ENCODE results near the gene SLC9A7.

The SLC9A7 gene

DNA sequence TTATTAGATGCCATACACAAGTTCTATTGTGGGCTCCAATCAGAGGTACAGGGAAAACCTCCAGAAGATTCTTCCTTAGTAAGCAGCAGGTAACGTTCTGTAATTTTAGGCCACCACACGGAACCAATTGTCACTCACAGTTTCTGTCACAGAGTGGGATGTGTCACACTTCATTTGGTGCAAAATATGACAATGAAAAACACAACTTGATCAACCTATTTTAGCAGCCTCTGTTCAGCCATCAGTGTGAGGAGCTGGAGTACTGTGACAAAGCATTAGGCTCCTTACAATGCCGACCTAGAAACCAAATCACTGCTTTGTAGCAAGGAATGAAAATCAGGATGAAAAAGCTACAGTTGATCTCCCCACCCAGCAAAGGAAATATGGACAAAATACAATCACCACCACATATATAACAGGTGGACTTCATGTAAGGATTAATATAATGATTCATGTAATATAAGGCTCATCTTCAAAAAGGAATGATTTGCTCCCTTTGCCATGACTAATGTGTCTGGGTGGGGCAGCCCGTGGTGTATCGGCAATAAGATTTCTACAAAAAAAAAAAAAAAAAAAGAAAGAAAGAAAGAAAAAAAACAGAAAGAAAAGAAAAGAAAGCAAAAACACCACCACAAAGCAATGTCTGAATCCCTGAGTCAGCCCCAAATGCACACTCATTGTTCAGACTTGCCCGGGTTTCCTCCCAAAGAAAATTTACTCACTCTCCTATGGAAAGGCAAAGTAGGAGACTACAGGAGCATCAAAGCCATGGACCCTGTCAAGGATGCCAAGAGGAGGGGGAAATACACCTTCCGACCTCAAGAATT is 36.0 kb downstream of the SLC9A7 start:
- DNase-seq (ENCODE audit: low read depth), result peak; percentile 35
- TF ChIP-seq, protein P1, sequence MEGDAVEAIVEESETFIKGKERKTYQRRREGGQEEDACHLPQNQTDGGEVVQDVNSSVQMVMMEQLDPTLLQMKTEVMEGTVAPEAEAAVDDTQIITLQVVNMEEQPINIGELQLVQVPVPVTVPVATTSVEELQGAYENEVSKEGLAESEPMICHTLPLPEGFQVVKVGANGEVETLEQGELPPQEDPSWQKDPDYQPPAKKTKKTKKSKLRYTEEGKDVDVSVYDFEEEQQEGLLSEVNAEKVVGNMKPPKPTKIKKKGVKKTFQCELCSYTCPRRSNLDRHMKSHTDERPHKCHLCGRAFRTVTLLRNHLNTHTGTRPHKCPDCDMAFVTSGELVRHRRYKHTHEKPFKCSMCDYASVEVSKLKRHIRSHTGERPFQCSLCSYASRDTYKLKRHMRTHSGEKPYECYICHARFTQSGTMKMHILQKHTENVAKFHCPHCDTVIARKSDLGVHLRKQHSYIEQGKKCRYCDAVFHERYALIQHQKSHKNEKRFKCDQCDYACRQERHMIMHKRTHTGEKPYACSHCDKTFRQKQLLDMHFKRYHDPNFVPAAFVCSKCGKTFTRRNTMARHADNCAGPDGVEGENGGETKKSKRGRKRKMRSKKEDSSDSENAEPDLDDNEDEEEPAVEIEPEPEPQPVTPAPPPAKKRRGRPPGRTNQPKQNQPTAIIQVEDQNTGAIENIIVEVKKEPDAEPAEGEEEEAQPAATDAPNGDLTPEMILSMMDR (conservative IDR thresholded peaks at IDR 0.05; ENCODE audit: control insufficient read depth, insufficient read depth, low read depth, low read length), result no peak
- H3K4me3 ChIP-seq (ENCODE audit: control insufficient read depth, low read depth, low read length), result no peak overlapping the region

DNA sequence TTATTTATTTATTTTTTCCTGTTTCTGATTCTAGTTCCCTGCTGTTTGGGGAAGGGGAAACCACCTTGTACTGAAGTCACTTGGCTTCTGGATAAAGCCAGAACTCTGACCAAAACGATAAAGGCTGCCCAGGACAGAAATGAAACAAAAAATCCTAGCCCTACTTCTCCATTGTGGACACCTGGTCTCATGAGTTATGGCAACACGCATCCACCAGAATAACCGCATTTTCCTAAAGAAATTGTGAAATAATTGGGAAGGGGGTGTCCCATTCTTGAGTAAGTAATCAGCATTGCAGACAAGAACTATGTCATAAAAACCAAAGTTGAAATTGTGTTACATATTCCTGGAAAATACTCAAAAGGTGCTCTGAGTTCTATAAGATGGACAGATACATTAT is 42.1 kb downstream of the SLC9A7 start:
- no peak for DNase-seq (ENCODE audit: low read depth)
- no peak overlapping the region for H3K4me3 ChIP-seq (ENCODE audit: control insufficient read depth, low read depth, low read length)
- TF ChIP-seq, protein P1 (conservative IDR thresholded peaks at IDR 0.05; ENCODE audit: control insufficient read depth, insufficient read depth, low read depth, low read length), result no peak

DNA sequence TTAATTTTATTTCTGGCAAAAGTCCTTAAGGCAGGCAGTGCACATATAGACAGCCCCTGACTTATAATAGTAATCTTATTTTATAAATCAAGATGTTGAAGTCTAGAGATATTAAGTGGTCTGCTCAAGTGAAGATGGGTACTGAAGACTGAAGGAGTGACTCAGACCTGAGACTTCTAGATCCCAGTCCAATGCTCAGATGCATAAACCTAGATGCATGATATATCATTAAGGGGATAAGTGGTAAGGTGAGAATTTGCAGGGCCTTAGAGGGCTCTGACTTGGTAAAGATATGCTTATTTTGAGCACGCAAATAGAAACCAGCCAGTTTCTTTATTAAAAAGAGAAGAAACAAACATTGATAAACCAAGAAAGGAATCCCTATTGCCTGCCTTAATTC is 42.9 kb downstream of the SLC9A7 start:
- TF ChIP-seq, protein P1 (conservative IDR thresholded peaks at IDR 0.05; ENCODE audit: control insufficient read depth, insufficient read depth, low read depth, low read length), result no peak
- no peak for DNase-seq (ENCODE audit: low read depth)
- no peak overlapping the region for H3K4me3 ChIP-seq (ENCODE audit: control insufficient read depth, low read depth, low read length)

DNA sequence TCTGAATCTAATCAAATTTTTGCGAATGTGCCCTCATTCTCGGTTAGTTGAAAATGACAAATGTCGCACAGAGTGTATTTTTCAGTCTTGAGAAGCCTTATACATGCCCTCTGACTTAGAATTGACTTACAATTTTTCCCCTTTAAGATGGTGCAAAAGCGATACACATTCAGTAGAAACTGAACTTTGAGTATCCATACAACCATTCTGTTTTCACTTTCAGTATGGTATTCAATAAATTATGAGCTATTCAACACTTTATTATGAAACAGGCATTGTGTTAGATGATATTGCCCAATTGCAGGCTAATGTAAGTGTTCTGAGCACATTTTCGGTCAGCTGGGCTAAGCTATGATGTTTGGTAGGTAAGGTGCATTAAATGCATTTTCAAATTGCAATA is 43.4 kb downstream of the SLC9A7 start:
- no peak overlapping the region for H3K4me3 ChIP-seq (ENCODE audit: control insufficient read depth, low read depth, low read length)
- no peak for DNase-seq (ENCODE audit: low read depth)
- TF ChIP-seq, protein P1 (conservative IDR thresholded peaks at IDR 0.05; ENCODE audit: control insufficient read depth, insufficient read depth, low read depth, low read length), result no peak

DNA sequence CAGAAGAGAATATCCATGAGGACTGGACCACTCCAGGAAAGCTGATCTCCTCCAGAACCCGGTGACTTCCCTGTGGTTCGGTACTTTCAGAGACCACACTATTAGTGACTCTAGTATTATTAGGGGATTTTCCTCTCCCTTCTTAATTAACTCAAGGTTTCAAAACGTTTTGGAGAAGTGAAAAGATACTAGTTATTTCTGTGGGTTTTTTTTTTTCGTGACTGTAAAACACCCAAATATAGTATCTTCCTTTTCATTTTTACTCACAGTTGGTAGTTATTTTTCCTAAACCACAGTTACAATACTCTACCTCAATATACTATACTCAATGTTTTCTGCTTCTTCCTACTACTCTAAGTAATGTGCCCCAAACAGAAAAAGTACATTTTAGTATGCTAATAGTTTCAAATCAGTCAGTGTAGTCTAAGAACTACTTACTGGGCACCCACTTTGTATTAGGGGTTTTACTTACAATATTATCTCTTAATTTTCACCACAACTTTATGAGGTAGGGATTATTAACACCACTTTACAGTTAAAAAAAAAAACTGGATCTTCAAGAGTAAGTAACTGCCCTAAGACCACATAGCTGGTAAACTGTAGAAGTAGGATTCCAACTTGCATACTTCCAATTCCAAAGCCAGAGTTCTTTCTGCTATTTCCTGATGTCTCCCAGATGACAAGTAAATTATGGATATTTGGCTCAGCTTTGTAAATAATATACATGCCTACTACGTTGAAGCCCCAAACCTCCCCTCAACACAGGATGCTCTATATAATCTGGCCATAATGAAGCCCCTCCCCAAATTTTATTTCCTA is 45.0 kb downstream of the SLC9A7 start:
- TF ChIP-seq, protein P1 (conservative IDR thresholded peaks at IDR 0.05; ENCODE audit: control insufficient read depth, insufficient read depth, low read depth, low read length), result no peak
- no peak for DNase-seq (ENCODE audit: low read depth)
- no peak overlapping the region for H3K4me3 ChIP-seq (ENCODE audit: control insufficient read depth, low read depth, low read length)

DNA sequence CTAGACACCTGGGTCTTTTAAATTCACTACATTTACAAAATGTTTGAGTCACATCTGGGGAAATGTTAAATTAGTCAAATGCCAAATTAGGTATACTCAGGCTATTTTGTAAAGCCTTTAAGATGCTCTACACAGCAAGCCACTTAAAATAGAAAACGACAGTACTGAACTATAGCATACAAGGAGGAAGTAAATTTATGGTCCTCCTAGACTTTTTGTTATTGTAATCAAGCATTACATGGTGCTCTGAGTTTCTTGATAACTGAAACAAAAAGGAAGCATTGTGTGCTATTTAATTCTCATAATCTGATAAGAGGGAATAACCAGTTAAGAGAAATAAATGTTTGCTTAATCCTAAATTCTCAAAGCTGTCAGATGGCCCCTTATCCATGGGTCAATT is 46.2 kb downstream of the SLC9A7 start:
- no peak for DNase-seq (ENCODE audit: low read depth)
- no peak overlapping the region for H3K4me3 ChIP-seq (ENCODE audit: control insufficient read depth, low read depth, low read length)

More for the DNA sequence above, 46.2 kb downstream of the SLC9A7 start:
- TF ChIP-seq, protein P1 (conservative IDR thresholded peaks at IDR 0.05; ENCODE audit: control insufficient read depth, insufficient read depth, low read depth, low read length), result no peak
